Smooth muscle cell (in vitro differentiated cells): ENCODE results near the gene SOX6. TPM values are rescaled to one million over a fixed set of nuclear protein-coding genes. Genes with fewer than 3 reads are reported as not detected.
A peak's percentile ranks its signal among the peaks of the same experiment; 100 is the strongest.

Source experiments
- DNase-seq: peaks from one replicate; lab custom pipeline; 2025; ENCODE audit not compliant: unreplicated experiment; lab: John Stamatoyannopoulos, UW
- H2AFZ ChIP-seq: fragments of 200-600 bp; sonication (generic); 2 replicates; pipeline ENCODE4 v1.6.0; 2016; ENCODE audit warnings: antibody characterized with exemption, low read depth, mild to moderate bottlenecking
- H3F3A ChIP-seq: fragments of 200-600 bp; sonication (generic); 2 replicates; pipeline ENCODE4 v1.6.0; 2017; ENCODE audit warnings: antibody characterized with exemption, low read depth
- H3K27ac ChIP-seq: fragments of 200-600 bp; sonication (generic); 2 replicates; pipeline ENCODE4 v1.5.1; 2016; ENCODE audit warnings: low read depth, mild to moderate bottlenecking
- H3K27me3 ChIP-seq: fragments of 200-600 bp; sonication (generic); 2 replicates; pipeline ENCODE4 v1.6.1; 2016; ENCODE audit warnings: low read depth, mild to moderate bottlenecking
- H3K36me3 ChIP-seq: fragments of 200-600 bp; sonication (generic); 2 replicates; pipeline ENCODE4 v1.5.1; 2016; ENCODE audit warnings: low read depth
- H3K4me1 ChIP-seq: fragments of 200-600 bp; sonication (generic); 2 replicates; pipeline ENCODE4 v1.5.1; 2016; ENCODE audit warnings: low read depth
- H3K4me2 ChIP-seq: fragments of 200-600 bp; sonication (generic); 2 replicates; pipeline ENCODE4 v1.6.0; 2016; ENCODE audit warnings: mild to moderate bottlenecking
- H3K4me3 ChIP-seq: fragments of 200-600 bp; sonication (generic); 2 replicates; pipeline ENCODE4 v1.5.1; 2016; ENCODE audit warnings: mild to moderate bottlenecking
- H3K79me2 ChIP-seq: fragments of 200-600 bp; sonication (generic); 2 replicates; pipeline ENCODE4 v1.6.0; 2016; ENCODE audit warnings: low read depth, mild to moderate bottlenecking
- H3K9ac ChIP-seq: fragments of 200-600 bp; sonication (generic); 2 replicates; pipeline ENCODE4 v1.6.0; 2016; ENCODE audit warnings: low read depth
- H3K9me3 ChIP-seq: fragments of 200-600 bp; sonication (generic); replicated peaks from 2 replicates; pipeline ENCODE4 v1.5.1; 2016; ENCODE audit warnings: low read depth
- H4K20me1 ChIP-seq: fragments of 200-600 bp; sonication (generic); 2 replicates; pipeline ENCODE4 v1.6.0; 2016; ENCODE audit warnings: low read depth
- WGBS: methylation state at CpG from one replicate; pipeline ENCODE4 v1.1.7; 2016; ENCODE audit warnings: low lambda C conversion rate; 5-methylcytosine and 5-hydroxymethylcytosine counted together
- polyA plus RNA-seq: library from polyadenylated mRNA; unstranded; fragments of >200 nt; fragmentation: Nextera tagmentation; extraction: Ambion mirVana; gene quantifications from 2 replicates; pipeline ENCODE4 v1.2.1, GENCODE V29; 2016
- total RNA-seq: library from RNA; depleted of rRNA; stranded (reverse); fragments of >200 nt; gene quantifications from 2 replicates; pipeline ENCODE4 v1.2.3, GENCODE V29; 2014
- TF ChIP-seq, protein P1 (sequence below): fragments of 200-600 bp; sonication (generic); IDR thresholded peaks from 2 replicates; pipeline ENCODE4 v1.5.1; 2017; ENCODE audit warnings: borderline replicate concordance, mild to moderate bottlenecking, antibody characterized with exemption; ENCODE audit not compliant: insufficient read depth, poor library complexity, severe bottlenecking

SOX6 gene
- total and polyA plus RNA-seq, 2 experiments from 2014 or later: 11.2 to 27.6 TPM

DNA sequence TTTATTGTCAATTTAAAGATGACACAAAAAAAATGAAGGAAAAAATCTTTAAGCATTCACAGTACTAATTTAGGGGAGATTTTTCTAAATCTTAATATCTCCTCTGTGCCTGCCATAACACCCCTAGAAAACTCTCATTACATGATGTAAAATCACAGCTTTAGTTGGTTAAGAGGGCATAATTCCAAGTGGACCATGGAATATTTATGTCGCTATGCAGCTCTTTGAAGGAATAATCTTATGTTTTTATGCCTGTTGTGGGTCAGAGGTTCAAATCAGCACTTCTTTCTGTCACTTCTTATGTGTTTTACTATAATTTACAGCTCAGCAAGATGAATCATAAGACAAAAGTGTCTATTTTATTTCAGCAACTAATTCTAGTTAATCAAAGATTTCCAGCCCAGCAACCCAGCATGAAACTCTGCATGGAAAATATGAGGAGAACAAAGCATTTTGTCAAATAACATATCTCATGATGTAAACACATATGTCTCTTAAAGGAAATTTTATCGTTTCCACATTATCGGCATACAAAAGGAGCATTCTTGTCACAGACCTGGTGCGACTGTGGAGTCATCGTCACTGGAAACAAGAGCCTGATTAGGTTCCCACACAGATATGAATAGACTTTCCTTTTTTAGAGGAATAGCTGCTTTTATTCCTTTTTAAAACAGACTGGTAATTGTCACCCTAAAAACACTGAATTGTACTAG lies 274.8 kb downstream of the SOX6 start:
- H3F3A ChIP-seq: peaks cover 14% of the 10 kb centered on the region
- H3K36me3 ChIP-seq: no peaks in the 10 kb centered on the region
- H2AFZ ChIP-seq: no peak overlapping the region
- peaks cover 28% of the 10 kb centered on the region for H3K4me1 ChIP-seq
- H3K27me3 ChIP-seq: no peaks in the 10 kb centered on the region
- peak overlapping the region; percentile 51 for H3K27ac ChIP-seq
- H3K4me3 ChIP-seq: peak overlapping the region; percentile 4
- no peaks in the 10 kb centered on the region for H3K79me2 ChIP-seq
- no peaks in the 10 kb centered on the region for H3K9me3 ChIP-seq
- TF ChIP-seq, protein P1, sequence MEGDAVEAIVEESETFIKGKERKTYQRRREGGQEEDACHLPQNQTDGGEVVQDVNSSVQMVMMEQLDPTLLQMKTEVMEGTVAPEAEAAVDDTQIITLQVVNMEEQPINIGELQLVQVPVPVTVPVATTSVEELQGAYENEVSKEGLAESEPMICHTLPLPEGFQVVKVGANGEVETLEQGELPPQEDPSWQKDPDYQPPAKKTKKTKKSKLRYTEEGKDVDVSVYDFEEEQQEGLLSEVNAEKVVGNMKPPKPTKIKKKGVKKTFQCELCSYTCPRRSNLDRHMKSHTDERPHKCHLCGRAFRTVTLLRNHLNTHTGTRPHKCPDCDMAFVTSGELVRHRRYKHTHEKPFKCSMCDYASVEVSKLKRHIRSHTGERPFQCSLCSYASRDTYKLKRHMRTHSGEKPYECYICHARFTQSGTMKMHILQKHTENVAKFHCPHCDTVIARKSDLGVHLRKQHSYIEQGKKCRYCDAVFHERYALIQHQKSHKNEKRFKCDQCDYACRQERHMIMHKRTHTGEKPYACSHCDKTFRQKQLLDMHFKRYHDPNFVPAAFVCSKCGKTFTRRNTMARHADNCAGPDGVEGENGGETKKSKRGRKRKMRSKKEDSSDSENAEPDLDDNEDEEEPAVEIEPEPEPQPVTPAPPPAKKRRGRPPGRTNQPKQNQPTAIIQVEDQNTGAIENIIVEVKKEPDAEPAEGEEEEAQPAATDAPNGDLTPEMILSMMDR: no peak
- no peaks in the 10 kb centered on the region for H4K20me1 ChIP-seq
- DNase-seq: no peak
- 25% methylated on average over 5 of the region's 5 CpGs for WGBS
- peak overlapping the region; percentile 77 for H3K4me2 ChIP-seq
- H3K9ac ChIP-seq: no peak overlapping the region

DNA sequence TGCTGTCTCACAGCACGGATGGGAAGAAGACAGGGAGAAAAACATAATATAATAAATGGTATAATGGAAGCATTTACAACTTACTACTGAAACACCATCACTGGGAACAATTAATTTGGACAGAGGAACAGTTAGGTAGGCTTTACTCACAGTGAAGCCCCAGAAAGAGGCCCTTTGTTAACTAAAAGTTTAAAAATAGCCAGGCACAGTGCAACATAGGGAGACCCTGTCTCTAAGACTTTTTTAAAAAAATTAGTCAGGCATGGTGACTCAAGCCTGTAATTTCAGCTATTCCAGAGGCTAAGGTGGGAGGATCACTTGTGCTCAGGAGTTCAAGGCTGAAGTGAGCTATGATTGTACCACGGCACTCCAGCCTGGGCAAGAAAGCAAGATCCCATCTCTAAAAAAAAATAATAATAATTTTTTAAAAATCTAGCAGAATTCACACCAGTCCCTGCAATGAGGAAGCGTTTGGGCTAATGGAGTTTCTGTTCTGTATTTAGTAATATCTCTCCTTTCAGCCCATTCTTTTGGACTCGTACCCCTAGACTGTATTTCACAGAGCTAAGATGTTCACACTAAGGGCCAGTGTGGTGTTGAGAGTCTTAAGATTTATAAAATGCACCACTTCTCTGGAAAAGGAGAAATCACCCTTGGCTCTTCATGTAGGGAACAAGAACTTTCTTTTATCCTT lies 275.5 kb downstream of the SOX6 start:
- Histone ChIP-seq H3K27ac (peak overlapping the region; percentile 51), H3K4me1 (peaks cover 23% of the 10 kb centered on the region), H3K27me3 (no peaks in the 10 kb centered on the region), H2AFZ (no peak overlapping the region), H3K9me3 (no peaks in the 10 kb centered on the region), H3K4me2 (peak overlapping the region; percentile 77), H3F3A (peaks cover 14% of the 10 kb centered on the region), H4K20me1 (no peaks in the 10 kb centered on the region), H3K79me2 (no peaks in the 10 kb centered on the region), H3K9ac (no peak overlapping the region), H3K36me3 (no peaks in the 10 kb centered on the region), H3K4me3 (no peak overlapping the region)
- DNase-seq: no peak
- 70% methylated on average over 4 of the region's 4 CpGs for WGBS
- TF ChIP-seq, protein P1: no peak

DNA sequence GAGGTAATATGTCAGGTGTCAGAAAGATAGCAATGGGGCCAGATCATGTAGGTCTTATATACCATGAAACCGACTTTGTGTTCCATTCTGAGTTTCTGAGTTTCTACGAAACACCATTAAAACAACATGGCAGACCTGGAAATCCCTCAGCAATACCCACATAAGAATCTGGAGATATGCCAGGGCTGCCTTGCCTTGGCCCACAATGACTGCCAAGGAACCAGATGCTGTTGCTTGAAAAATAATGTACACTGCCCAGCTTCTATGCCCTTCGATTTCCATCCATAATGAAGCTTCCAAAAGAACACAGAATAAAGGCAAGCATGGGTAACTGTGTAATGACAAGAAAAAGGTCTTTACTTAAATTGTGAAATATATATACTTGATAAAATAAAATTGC lies 277.4 kb downstream of the SOX6 start:
- DNase-seq: no peak

More for the DNA sequence above, 277.4 kb downstream of the SOX6 start:
- TF ChIP-seq, protein P1: no peak
- Histone ChIP-seq H3K4me1 (peaks cover 17% of the 10 kb centered on the region), H3K27me3 (no peaks in the 10 kb centered on the region), H2AFZ (no peak overlapping the region), H3K79me2 (peaks cover 4% of the 10 kb centered on the region), H3F3A (peaks cover 7% of the 10 kb centered on the region), H3K4me3 (no peak overlapping the region), H3K9me3 (peaks cover 8% of the 10 kb centered on the region), H3K27ac (no peak overlapping the region), H3K36me3 (peaks cover 10% of the 10 kb centered on the region), H3K9ac (no peak overlapping the region), H3K4me2 (no peak overlapping the region), H4K20me1 (no peaks in the 10 kb centered on the region)
- 97% methylated on average over 3 of the region's 3 CpGs for WGBS
